ENCODE measurements around the gene MFF.
A peak's percentile ranks its signal among the peaks of the same experiment; 100 is the strongest.

MFF gene

DNA sequence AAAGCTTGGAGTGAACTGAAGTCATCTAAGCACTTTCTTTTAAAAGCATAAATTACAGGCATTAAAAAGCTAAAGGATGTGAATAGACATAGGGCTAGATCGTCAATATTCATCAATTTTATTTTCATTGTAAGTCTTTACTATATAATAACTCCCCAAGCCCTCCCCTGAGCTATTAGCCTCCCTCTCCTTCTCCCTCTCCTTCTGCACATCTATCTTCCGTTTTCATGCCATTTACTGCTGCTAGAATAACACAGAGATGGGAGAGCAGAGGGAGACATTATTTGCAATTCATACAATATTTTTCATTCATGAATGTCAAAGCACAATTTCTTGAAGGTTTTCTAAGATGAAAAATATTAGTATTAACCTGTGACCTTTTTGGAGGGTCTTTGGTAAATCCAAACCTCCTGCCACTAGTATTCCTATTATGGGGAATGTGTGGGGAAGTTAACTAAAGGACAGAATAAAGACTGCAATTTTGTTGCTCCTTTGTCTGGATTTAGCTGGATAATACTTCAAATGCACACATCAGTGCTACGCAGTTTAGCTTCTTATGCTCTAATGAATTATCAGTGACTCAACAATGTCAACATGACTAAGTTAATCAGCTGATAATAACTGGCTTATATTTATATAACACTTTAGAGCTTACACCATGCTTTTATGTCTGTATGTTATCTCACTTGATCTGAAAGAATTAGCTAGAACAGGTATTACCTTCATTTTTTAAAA lies 28.2 kb upstream of the MFF start:
- no peak for DNase-seq (ENCODE audit: low read depth)
- no peak overlapping the region for H3K4me3 ChIP-seq (ENCODE audit: low read depth, low read length)
- TF ChIP-seq, protein P1, sequence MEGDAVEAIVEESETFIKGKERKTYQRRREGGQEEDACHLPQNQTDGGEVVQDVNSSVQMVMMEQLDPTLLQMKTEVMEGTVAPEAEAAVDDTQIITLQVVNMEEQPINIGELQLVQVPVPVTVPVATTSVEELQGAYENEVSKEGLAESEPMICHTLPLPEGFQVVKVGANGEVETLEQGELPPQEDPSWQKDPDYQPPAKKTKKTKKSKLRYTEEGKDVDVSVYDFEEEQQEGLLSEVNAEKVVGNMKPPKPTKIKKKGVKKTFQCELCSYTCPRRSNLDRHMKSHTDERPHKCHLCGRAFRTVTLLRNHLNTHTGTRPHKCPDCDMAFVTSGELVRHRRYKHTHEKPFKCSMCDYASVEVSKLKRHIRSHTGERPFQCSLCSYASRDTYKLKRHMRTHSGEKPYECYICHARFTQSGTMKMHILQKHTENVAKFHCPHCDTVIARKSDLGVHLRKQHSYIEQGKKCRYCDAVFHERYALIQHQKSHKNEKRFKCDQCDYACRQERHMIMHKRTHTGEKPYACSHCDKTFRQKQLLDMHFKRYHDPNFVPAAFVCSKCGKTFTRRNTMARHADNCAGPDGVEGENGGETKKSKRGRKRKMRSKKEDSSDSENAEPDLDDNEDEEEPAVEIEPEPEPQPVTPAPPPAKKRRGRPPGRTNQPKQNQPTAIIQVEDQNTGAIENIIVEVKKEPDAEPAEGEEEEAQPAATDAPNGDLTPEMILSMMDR (conservative IDR thresholded peaks at IDR 0.05; ENCODE audit: low read depth, low read length) = no peak

DNA sequence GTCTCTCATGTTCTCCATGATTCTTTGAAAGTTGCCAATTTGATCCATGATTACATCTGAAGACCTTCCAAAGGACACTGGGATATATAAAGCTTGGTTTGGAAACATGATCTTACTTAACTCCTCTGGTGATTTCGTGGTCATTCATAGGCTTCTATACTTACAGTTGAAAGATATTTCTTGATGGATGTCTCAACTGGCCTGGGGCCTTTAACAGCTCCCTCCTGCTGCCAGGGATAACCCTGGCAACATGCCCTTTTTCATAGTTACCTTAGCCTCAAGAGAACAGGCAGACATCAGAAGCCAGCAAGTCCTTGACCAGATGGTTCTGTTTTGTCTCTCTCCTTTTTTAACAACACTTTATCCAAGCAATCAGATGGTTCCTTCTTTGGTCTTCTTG lies 23.5 kb upstream of the MFF start:
- TF ChIP-seq, protein P1 (conservative IDR thresholded peaks at IDR 0.05; ENCODE audit: low read depth, low read length) = no peak
- no peak overlapping the region for H3K4me3 ChIP-seq (ENCODE audit: low read depth, low read length)
- DNase-seq (ENCODE audit: low read depth) = no peak

DNA sequence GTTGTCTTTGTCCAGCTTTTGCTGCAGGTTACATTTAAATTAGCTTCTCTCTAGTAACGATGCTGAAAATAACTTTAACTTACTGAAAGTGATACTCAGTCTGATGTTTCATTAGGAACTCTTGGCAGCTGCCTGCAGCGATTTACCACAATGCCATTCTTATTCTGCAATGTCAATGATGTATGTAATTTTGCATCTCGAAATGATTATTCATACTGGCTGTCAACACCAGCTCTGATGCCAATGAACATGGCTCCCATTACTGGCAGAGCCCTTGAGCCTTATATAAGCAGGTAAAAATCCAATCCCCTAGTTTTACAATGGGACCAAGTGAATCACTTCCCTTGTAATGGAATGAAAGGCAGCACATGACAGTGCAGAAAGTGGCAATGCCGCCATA lies 16.3 kb upstream of the MFF start:
- peak; percentile 5 for DNase-seq (ENCODE audit: low read depth)
- TF ChIP-seq, protein P1 (conservative IDR thresholded peaks at IDR 0.05; ENCODE audit: low read depth, low read length) = no peak
- H3K4me3 ChIP-seq (ENCODE audit: low read depth, low read length) = no peak overlapping the region

DNA sequence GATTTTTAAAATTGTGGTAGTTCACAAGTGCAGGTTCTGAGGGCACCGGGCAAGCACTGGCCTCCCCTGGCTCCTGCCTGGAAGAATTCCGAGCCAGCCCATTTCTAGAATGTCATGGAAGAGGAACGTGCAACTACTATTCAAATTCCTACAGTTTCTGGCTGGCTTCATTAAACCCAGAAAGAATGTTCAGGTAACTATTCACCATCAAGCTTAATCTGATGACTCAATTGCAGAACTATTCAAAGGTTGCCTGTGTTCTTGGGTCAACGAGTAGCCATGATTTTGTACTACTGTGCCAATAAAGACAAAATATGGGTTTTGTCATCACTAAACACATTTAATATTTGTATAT lies 14.3 kb upstream of the MFF start:
- DNase-seq (ENCODE audit: low read depth) = peak; percentile 6
- TF ChIP-seq, protein P1 (conservative IDR thresholded peaks at IDR 0.05; ENCODE audit: low read depth, low read length) = no peak

DNA sequence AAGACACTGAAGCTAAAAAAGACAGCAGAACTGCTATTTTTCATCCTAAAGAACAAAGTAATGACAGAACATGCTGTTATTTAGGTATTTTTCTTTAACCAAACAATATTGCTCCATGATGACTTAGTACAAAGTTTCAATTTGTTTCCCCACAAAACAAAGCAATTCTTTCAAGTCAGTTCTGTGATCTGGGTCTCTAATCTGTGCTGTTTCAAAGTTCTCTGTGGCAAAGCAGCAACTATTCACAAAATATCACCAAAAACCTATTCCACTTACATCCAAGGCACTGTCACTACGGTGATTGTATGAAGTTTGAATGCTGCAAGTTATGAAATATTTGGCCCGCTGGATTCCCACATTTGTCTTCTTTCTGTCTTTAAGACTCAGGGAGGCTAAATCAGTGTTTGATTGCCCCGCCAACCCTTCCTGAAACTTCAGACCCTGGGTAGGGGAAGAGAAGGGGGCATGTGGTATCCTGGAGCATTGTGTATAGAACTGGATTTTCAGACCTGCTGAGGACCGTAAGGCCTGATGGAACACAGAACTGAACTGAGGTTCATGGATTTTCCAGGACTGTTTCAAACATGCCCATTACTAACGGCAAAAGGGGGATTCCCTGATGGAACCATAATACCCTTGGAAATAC lies 13.1 kb upstream of the MFF start:
- H3K4me3 ChIP-seq (ENCODE audit: low read depth, low read length) = no peak overlapping the region
- DNase-seq (ENCODE audit: low read depth) = no peak
- TF ChIP-seq, protein P1 (conservative IDR thresholded peaks at IDR 0.05; ENCODE audit: low read depth, low read length) = no peak

More for the DNA sequence above, 14.3 kb upstream of the MFF start:
- no peak overlapping the region for H3K4me3 ChIP-seq (ENCODE audit: low read depth, low read length)

DNA sequence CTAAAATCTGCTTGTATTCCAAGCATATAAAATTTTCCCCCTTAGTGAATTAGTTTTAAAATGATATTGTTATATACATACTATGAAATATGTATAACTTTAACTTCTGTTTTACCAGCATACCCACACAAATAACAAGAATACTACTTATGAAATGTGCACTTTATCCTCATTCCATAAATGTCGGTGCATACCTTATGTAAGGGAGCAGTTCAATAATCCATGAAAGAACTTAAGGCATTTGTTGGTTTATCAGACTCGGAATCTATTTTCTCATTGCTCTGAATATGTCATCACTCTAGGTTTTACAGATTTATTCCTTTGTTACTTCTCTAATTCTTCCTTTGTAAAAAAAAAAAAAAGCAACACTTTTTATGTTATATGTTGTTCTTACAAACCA lies 12.5 kb upstream of the MFF start:
- H3K4me3 ChIP-seq (ENCODE audit: low read depth, low read length) = no peak overlapping the region
- DNase-seq (ENCODE audit: low read depth) = no peak
- TF ChIP-seq, protein P1 (conservative IDR thresholded peaks at IDR 0.05; ENCODE audit: low read depth, low read length) = no peak

DNA sequence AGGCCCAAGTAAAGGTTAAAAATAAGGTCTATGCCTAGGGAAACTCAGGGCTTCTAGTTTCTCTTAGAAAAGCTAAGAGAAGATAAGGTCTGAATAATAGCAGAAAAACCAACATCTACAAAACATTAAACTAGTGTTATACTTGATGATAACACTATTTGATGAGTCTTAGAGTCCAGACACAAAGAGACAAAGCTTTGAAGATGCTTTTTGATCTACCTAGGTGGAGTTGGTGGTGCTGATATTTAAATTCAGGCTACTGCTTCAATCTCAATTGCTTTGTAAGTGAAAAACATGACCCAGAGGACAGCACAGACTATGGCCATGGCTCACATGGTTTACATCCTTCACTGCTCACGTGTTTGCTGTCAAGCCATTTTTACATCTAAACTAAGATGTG lies 11.7 kb upstream of the MFF start:
- DNase-seq (ENCODE audit: low read depth) = no peak
- no peak overlapping the region for H3K4me3 ChIP-seq (ENCODE audit: low read depth, low read length)
- TF ChIP-seq, protein P1 (conservative IDR thresholded peaks at IDR 0.05; ENCODE audit: low read depth, low read length) = no peak
